SK-N-SH (cell line): Measurements from ENCODE around the gene GALNS. TPM values are rescaled to one million over a fixed set of nuclear protein-coding genes. Genes with fewer than 3 reads are reported as not detected.

Source experiments
- CTCF ChIA-PET: fragments of 300-600, 350-600 bp; formaldehyde crosslinking; extraction: SDS; loops from one replicate; lab custom pipeline; 2021; lab: Yijun Ruan, JAX
- POLR2A ChIA-PET: fragments of 350-600 bp; sonication (Branson Sonifier 250); formaldehyde crosslinking; extraction: SDS; loops from one replicate; lab custom pipeline; 2020; ENCODE audit warnings: antibody characterized with exemption, inconsistent platforms; lab: Yijun Ruan, JAX
- DNase-seq: peaks from one replicate; pipeline ENCODE4 v3.0.0; 2012
- H2AFZ ChIP-seq: fragments of 200-600 bp; sonication (generic); 2 replicates; pipeline ENCODE4 v1.8.1; 2016; ENCODE audit warnings: antibody characterized with exemption, mild to moderate bottlenecking, low read depth
- H3F3A ChIP-seq: fragments of 200-600 bp; sonication (generic); replicated peaks from 2 replicates; pipeline ENCODE3; 2016; ENCODE audit warnings: antibody characterized with exemption, mild to moderate bottlenecking; ENCODE audit not compliant: insufficient read depth
- H3K27ac ChIP-seq, 2 experiments: fragments of 200-500 bp in 1 of 2; fragments of 200-600 bp in 1 of 2; sonication (Bioruptor generic) in 1 of 2; sonication (generic), shearing (Covaris generic) in 1 of 2; 2 replicates each; pipeline versions ENCODE4 v1.5.1 to v1.6.1; 2014 to 2016; ENCODE audit warnings: low read depth in 2 of 2, inconsistent platforms in 1 of 2, low read length in 1 of 2, mild to moderate bottlenecking in 1 of 2, mixed read lengths in 1 of 2
- H3K27me3 ChIP-seq: fragments of 200-600 bp; sonication (generic), shearing (Covaris generic); 2 replicates; pipeline ENCODE4 v1.6.1; 2016; ENCODE audit warnings: mixed run types; ENCODE audit not compliant: insufficient read depth
- H3K36me3 ChIP-seq, 2 experiments: fragments of 200-500 bp in 1 of 2; fragments of 200-600 bp in 1 of 2; sonication (Bioruptor generic) in 1 of 2; sonication (generic) in 1 of 2; replicated peaks in 1 of 2; 2 replicates each; pipeline versions ENCODE3 to v1.5.1; 2014 to 2016; ENCODE audit warnings: low read length in 1 of 2, mild to moderate bottlenecking in 1 of 2; ENCODE audit not compliant: insufficient read depth in 2 of 2, control insufficient read depth in 1 of 2
- H3K4me1 ChIP-seq, 2 experiments: fragments of 200-500 bp in 1 of 2; fragments of 200-600 bp in 1 of 2; sonication (Bioruptor generic) in 1 of 2; sonication (generic), shearing (Covaris generic) in 1 of 2; 2 replicates each; pipeline versions ENCODE4 v1.5.1 to v1.6.1; 2014 to 2016; ENCODE audit warnings: low read depth in 1 of 2, low read length in 1 of 2, mixed run types in 1 of 2; ENCODE audit not compliant: insufficient read depth in 2 of 2, control insufficient read depth in 1 of 2
- H3K4me2 ChIP-seq: fragments of 200-600 bp; sonication (generic), shearing (Covaris generic); 2 replicates; pipeline ENCODE4 v1.6.1; 2017; ENCODE audit warnings: mixed run types
- H3K4me3 ChIP-seq, 2 experiments: fragments of 200-500 bp in 1 of 2; fragments of 200-600 bp in 1 of 2; sonication (Bioruptor generic) in 1 of 2; sonication (generic), shearing (Covaris generic) in 1 of 2; 2 replicates each; pipeline versions ENCODE4 v1.5.1 to v1.8.1; 2014 to 2016; ENCODE audit warnings: low read depth in 2 of 2, inconsistent platforms in 1 of 2, low read length in 1 of 2, mild to moderate bottlenecking in 1 of 2, mixed read lengths in 1 of 2, moderate library complexity in 1 of 2
- H3K79me2 ChIP-seq: fragments of 200-600 bp; sonication (generic); 2 replicates; pipeline ENCODE4 v1.8.1; 2017; ENCODE audit warnings: mild to moderate bottlenecking; ENCODE audit not compliant: insufficient read depth
- H3K9ac ChIP-seq: fragments of 200-600 bp; sonication (generic); 2 replicates; pipeline ENCODE4 v1.6.1; 2017; ENCODE audit warnings: mixed run types
- H3K9me2 ChIP-seq: fragments of 200-600 bp; sonication (generic); 2 replicates; pipeline ENCODE4 v1.6.1; 2017; ENCODE audit warnings: mixed run types
- H3K9me3 ChIP-seq: fragments of 200-600 bp; sonication (generic); 2 replicates; pipeline ENCODE4 v1.6.1; 2017; ENCODE audit warnings: mixed run types, mild to moderate bottlenecking, moderate library complexity
- H4K20me1 ChIP-seq: fragments of 200-600 bp; sonication (generic); 2 replicates; pipeline ENCODE4 v1.6.1; 2017; ENCODE audit warnings: mild to moderate bottlenecking, mixed run types; ENCODE audit not compliant: insufficient read depth
- CHD2 ChIP-seq: fragments of 150-350 bp; IDR thresholded peaks from 2 replicates; pipeline ENCODE4 v1.6.1; 2018; ENCODE audit warnings: low read length; ENCODE audit not compliant: partially characterized antibody
- ELF1 ChIP-seq: IDR thresholded peaks from 2 replicates; pipeline ENCODE4 v1.4.0; 2012
- EP300 ChIP-seq, 2 experiments: IDR thresholded peaks; 2 replicates each; pipeline versions ENCODE4 v1.4.0 to v1.6.1; 2012; ENCODE audit warnings: borderline replicate concordance in 1 of 2, low read depth in 1 of 2, low read length in 1 of 2
- FOSL2 ChIP-seq: IDR thresholded peaks from 2 replicates; pipeline ENCODE4 v1.4.0; 2012; ENCODE audit warnings: low read depth, mild to moderate bottlenecking, moderate library complexity, borderline replicate concordance
- FOXM1 ChIP-seq: IDR thresholded peaks from 2 replicates; pipeline ENCODE4 v1.4.0; 2012; ENCODE audit warnings: low read depth, mild to moderate bottlenecking
- GABPA ChIP-seq: IDR thresholded peaks from 2 replicates; pipeline ENCODE4 v1.4.0; 2012; ENCODE audit warnings: low read depth, mild to moderate bottlenecking
- GATA2 ChIP-seq: sonication (generic); formaldehyde crosslinking; IDR thresholded peaks from 2 replicates; pipeline ENCODE4 v1.5.0; 2020; ENCODE audit warnings: mild to moderate bottlenecking, missing genetic modification reagents
- MXI1 ChIP-seq: IDR thresholded peaks from 2 replicates; pipeline ENCODE4 v1.6.1; 2012; ENCODE audit warnings: mild to moderate bottlenecking, low read depth, low read length, improper control_type of control experiment
- NFIC ChIP-seq: IDR thresholded peaks from 2 replicates; pipeline ENCODE4 v1.4.0; 2012; ENCODE audit warnings: borderline replicate concordance
- RFX5 ChIP-seq: IDR thresholded peaks from 2 replicates; pipeline ENCODE4 v1.6.1; 2012; ENCODE audit warnings: mild to moderate bottlenecking, improper control_type of control experiment, low read length
- RXRA ChIP-seq: IDR thresholded peaks from 2 replicates; pipeline ENCODE4 v1.4.0; 2012; ENCODE audit warnings: low read depth, mild to moderate bottlenecking, borderline replicate concordance
- SIN3A ChIP-seq: IDR thresholded peaks from 2 replicates; pipeline ENCODE4 v1.6.1; 2012; ENCODE audit warnings: low read depth, mild to moderate bottlenecking, low read length, moderate library complexity, borderline replicate concordance
- TAF1 ChIP-seq: IDR thresholded peaks from 2 replicates; pipeline ENCODE4 v1.6.1; 2012; ENCODE audit warnings: low read depth, mild to moderate bottlenecking, low read length, moderate library complexity, borderline replicate concordance
- TCF12 ChIP-seq: IDR thresholded peaks from 2 replicates; pipeline ENCODE4 v1.4.0; 2012
- WGBS: methylation state at CpG from one replicate; pipeline ENCODE4 v1.1.6; 2017; ENCODE audit warnings: low lambda C conversion rate; 5-methylcytosine and 5-hydroxymethylcytosine counted together
- polyA plus RNA-seq, 3 experiments: library from polyadenylated mRNA; depleted of rRNA; stranded (reverse); fragments of >200 nt; gene quantifications; 2 replicates each; pipeline ENCODE4 v1.2.3, GENCODE V29; 2012
- TF ChIP-seq, protein P1 (sequence below): IDR thresholded peaks from 2 replicates; pipeline ENCODE4 v1.4.0; 2012; ENCODE audit warnings: low read depth
- TF ChIP-seq, protein P2 (sequence below): IDR thresholded peaks from 2 replicates; pipeline ENCODE4 v1.4.0; 2012; ENCODE audit warnings: low read depth, borderline replicate concordance
- TF ChIP-seq, protein P3 (sequence below): fragments of 200-600 bp; sonication (generic); IDR thresholded peaks from 2 replicates; pipeline ENCODE4 v1.6.1; 2017; ENCODE audit warnings: antibody characterized with exemption, mild to moderate bottlenecking, moderate library complexity
- TF ChIP-seq, protein P4 (sequence below): fragments of 150-350 bp; IDR thresholded peaks from 2 replicates; pipeline ENCODE4 v1.6.1; 2017; ENCODE audit warnings: antibody characterized with exemption, low read length, low read depth, borderline replicate concordance

GALNS gene
- polyA plus RNA-seq, 1 of the 3 experiments (the other 2 are of a cell fraction), result 16.5 TPM

DNA sequence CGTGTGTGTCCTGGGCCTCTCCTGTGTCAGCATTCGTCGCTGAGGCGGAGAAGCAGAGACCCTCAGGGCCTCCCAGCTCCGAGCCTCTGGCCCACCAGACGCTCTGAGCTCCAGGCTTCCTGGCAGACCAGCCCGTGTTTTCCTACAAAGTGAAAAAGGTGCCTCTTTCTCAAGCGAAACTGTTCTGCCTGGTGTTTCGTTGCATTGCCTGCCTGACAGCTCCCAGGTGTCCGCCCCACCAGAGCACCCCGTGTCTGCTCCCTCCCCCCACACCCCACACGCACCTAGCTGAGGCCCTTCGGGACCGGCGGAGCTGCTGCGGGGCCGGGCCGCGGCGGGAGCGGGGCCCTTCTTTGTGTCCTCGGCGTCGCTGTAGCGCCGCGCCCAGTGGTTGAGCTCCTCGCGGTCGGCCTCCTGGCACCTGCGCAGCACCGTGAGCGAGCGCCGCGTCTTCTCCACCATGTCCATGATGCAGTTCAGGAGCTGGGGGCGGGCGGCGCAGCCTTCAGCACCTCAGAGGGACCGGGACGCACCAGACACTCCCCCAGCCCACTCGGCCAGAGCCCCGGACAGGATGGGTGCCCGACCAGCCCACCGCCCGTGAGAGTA, 24.4 kb upstream of the GALNS start:
- Histone ChIP-seq H3K27me3 (peaks cover 67% of the 10 kb centered on the region), H3K27ac (no peak overlapping the region), H3K9ac (no peak overlapping the region), H4K20me1 (0 out of 2 replicates have a peak, but pooled peaks cover 3% of the 10 kb centered on the region), H3K4me1 (peaks cover 0 to 3% of the 10 kb centered on the region in 2 experiments; a peak in 1 of 4 replicates), H3K9me2 (no peaks in the 10 kb centered on the region), H3K36me3 (no peaks in the 10 kb centered on the region), H2AFZ (no peak overlapping the region), H3K4me3 (0 out of 4 replicates have a peak overlapping the region, but pooled peaks of 1 of the 2 experiments have one; percentile 26), H3F3A (no peaks in the 10 kb centered on the region), H3K79me2 (no peaks in the 10 kb centered on the region), H3K9me3 (no peaks in the 10 kb centered on the region), H3K4me2 (peak overlapping the region; percentile 52; the same call in 1 of the 2 replicates)
- ChIA-PET CTCF (interaction anchor here (0.7 to 2.4 kb wide), 7 partner anchors 9 to 145 kb away, joined by 3 to 8 read pairs (median 5); no protein-coding TSS in a partner anchor), POLR2A (no interaction called here)
- WGBS, result 28% methylated on average over 5 of the region's 46 CpGs
- DNase-seq, result no peak
- no peak for TF ChIP-seq NFIC
- TF ChIP-seq, protein P1, sequence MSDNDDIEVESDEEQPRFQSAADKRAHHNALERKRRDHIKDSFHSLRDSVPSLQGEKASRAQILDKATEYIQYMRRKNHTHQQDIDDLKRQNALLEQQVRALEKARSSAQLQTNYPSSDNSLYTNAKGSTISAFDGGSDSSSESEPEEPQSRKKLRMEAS, result no peak
- TF ChIP-seq, protein P2, sequence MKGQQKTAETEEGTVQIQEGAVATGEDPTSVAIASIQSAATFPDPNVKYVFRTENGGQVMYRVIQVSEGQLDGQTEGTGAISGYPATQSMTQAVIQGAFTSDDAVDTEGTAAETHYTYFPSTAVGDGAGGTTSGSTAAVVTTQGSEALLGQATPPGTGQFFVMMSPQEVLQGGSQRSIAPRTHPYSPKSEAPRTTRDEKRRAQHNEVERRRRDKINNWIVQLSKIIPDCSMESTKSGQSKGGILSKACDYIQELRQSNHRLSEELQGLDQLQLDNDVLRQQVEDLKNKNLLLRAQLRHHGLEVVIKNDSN, result no peak
- no peak for TF ChIP-seq ELF1
- TF ChIP-seq RXRA, result no peak
- no peak for TF ChIP-seq FOSL2
- no peak for TF ChIP-seq MXI1
- no peak for TF ChIP-seq CHD2
- TF ChIP-seq TAF1, result no peak
- TF ChIP-seq, protein P3, sequence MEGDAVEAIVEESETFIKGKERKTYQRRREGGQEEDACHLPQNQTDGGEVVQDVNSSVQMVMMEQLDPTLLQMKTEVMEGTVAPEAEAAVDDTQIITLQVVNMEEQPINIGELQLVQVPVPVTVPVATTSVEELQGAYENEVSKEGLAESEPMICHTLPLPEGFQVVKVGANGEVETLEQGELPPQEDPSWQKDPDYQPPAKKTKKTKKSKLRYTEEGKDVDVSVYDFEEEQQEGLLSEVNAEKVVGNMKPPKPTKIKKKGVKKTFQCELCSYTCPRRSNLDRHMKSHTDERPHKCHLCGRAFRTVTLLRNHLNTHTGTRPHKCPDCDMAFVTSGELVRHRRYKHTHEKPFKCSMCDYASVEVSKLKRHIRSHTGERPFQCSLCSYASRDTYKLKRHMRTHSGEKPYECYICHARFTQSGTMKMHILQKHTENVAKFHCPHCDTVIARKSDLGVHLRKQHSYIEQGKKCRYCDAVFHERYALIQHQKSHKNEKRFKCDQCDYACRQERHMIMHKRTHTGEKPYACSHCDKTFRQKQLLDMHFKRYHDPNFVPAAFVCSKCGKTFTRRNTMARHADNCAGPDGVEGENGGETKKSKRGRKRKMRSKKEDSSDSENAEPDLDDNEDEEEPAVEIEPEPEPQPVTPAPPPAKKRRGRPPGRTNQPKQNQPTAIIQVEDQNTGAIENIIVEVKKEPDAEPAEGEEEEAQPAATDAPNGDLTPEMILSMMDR, result no peak
- TF ChIP-seq TCF12, result no peak
- no peak for TF ChIP-seq RFX5
- no peak for TF ChIP-seq EP300 (IDR thresholded peaks at IDR 0.05; ENCODE audit: borderline replicate concordance in 1 of 2, low read depth in 1 of 2, low read length in 1 of 2)
- no peak for TF ChIP-seq GATA2
- no peak for TF ChIP-seq FOXM1
- TF ChIP-seq, protein P4, sequence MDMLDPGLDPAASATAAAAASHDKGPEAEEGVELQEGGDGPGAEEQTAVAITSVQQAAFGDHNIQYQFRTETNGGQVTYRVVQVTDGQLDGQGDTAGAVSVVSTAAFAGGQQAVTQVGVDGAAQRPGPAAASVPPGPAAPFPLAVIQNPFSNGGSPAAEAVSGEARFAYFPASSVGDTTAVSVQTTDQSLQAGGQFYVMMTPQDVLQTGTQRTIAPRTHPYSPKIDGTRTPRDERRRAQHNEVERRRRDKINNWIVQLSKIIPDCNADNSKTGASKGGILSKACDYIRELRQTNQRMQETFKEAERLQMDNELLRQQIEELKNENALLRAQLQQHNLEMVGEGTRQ, result no peak
- TF ChIP-seq GABPA, result no peak
- no peak for TF ChIP-seq SIN3A
